IMR-90 (cell line): ENCODE results near the gene RAB27A. TPM values are rescaled to one million over a fixed set of nuclear protein-coding genes. Genes with fewer than 3 reads are reported as not detected.
A peak's percentile ranks its signal among the peaks of the same experiment; 100 is the strongest.

Experiments used
- ATAC-seq: fragments of 200-7000 bp; cut with Tn5 transposase; 2 replicates; pipeline ENCODE4 v1.9.1; 2020; ENCODE audit warnings: low read depth, mild to moderate bottlenecking, moderate library complexity
- BruUV-seq: library from RNA; stranded (reverse); fragments of 400-500 nt; replicated peaks from 2 replicates; lab custom pipeline; 2021; lab: Mats Ljungman, UMichigan
- CTCF ChIA-PET: fragments of 300-600 bp; formaldehyde crosslinking; extraction: SDS; loops from one replicate; lab custom pipeline; 2021; ENCODE audit warnings: antibody characterized with exemption; lab: Yijun Ruan, JAX
- POLR2A ChIA-PET: fragments of 300-600 bp; sonication (Branson Sonifier 250); formaldehyde crosslinking; loops from one replicate; lab custom pipeline; 2022; ENCODE audit warnings: antibody characterized with exemption; ENCODE audit not compliant: unreplicated experiment; lab: Charles Lee
- DNase-seq: peaks from one replicate; pipeline ENCODE4 v3.0.0; 2013
- H2AFZ ChIP-seq: replicated peaks from 2 replicates; pipeline ENCODE3; 2013; ENCODE audit warnings: low read length, mild to moderate bottlenecking; ENCODE audit not compliant: poor library complexity
- H2AK5ac ChIP-seq: 2 replicates; pipeline ENCODE4 v1.6.1; 2013; ENCODE audit warnings: low read depth, low read length, inconsistent platforms
- H2AK9ac ChIP-seq: replicated peaks from 2 replicates; pipeline ENCODE3; 2013; ENCODE audit warnings: mild to moderate bottlenecking, low read depth, low read length, moderate library complexity; ENCODE audit not compliant: poor library complexity
- H2BK120ac ChIP-seq: 2 replicates; pipeline ENCODE4 v1.6.1; 2013; ENCODE audit warnings: low read depth, low read length, inconsistent platforms
- H2BK15ac ChIP-seq: 3 replicates; pipeline ENCODE4 v1.6.1; 2013; ENCODE audit warnings: low read depth, low read length, inconsistent platforms
- H2BK20ac ChIP-seq: 2 replicates; pipeline ENCODE4 v1.6.1; 2013; ENCODE audit warnings: low read depth, mild to moderate bottlenecking, inconsistent platforms, low read length, moderate library complexity
- H2BK5ac ChIP-seq: 2 replicates; pipeline ENCODE4 v1.6.1; 2013; ENCODE audit warnings: mild to moderate bottlenecking, low read depth, low read length, inconsistent platforms; ENCODE audit not compliant: poor library complexity, severe bottlenecking
- H3K14ac ChIP-seq: replicated peaks from 2 replicates; pipeline ENCODE4 v1.6.1; 2013; ENCODE audit warnings: low read depth, low read length, inconsistent platforms
- H3K18ac ChIP-seq: 2 replicates; pipeline ENCODE4 v1.6.1; 2013; ENCODE audit warnings: low read depth, low read length, control low read depth
- H3K23ac ChIP-seq: 2 replicates; pipeline ENCODE4 v1.6.1; 2013; ENCODE audit warnings: low read depth, low read length, inconsistent platforms
- H3K27ac ChIP-seq: 2 replicates; pipeline ENCODE4 v1.5.1; 2013; ENCODE audit warnings: mild to moderate bottlenecking, control low read depth, low read length; ENCODE audit not compliant: insufficient read depth
- H3K27me3 ChIP-seq: 2 replicates; pipeline ENCODE4 v1.6.1; 2013; ENCODE audit warnings: low read length; ENCODE audit not compliant: control insufficient read depth, insufficient read depth
- H3K36me3 ChIP-seq: 2 replicates; pipeline ENCODE4 v1.6.1; 2013; ENCODE audit warnings: low read length, mixed read lengths; ENCODE audit not compliant: control insufficient read depth, insufficient read depth
- H3K4ac ChIP-seq: 2 replicates; pipeline ENCODE4 v1.6.1; 2013; ENCODE audit warnings: low read depth, low read length, inconsistent platforms
- H3K4me1 ChIP-seq: 2 replicates; pipeline ENCODE4 v1.6.1; 2013; ENCODE audit warnings: low read length, mixed read lengths; ENCODE audit not compliant: control insufficient read depth, insufficient read depth
- H3K4me2 ChIP-seq: 2 replicates; pipeline ENCODE4 v1.6.1; 2013; ENCODE audit warnings: low read depth, mild to moderate bottlenecking, control low read depth, low read length, moderate library complexity
- H3K4me3 ChIP-seq: 2 replicates; pipeline ENCODE4 v1.5.1; 2013; ENCODE audit warnings: low read depth, mild to moderate bottlenecking, control low read depth, low read length, moderate library complexity; ENCODE audit not compliant: insufficient read depth
- H3K56ac ChIP-seq: 2 replicates; pipeline ENCODE4 v1.6.1; 2013; ENCODE audit warnings: low read length, inconsistent platforms; ENCODE audit not compliant: insufficient read depth; ENCODE audit errors: extremely low read depth
- H3K79me1 ChIP-seq, 2 experiments: 2 replicates each; pipeline ENCODE4 v1.6.1; 2013; ENCODE audit warnings: low read length in 2 of 2, inconsistent platforms in 1 of 2, low read depth in 1 of 2
- H3K9ac ChIP-seq: 2 replicates; pipeline ENCODE4 v1.6.1; 2013; ENCODE audit warnings: low read depth, low read length, control low read depth
- H3K9me1 ChIP-seq: 2 replicates; pipeline ENCODE4 v1.6.1; 2013; ENCODE audit warnings: low read length, inconsistent platforms; ENCODE audit not compliant: insufficient read depth
- H3K9me3 ChIP-seq: 2 replicates; pipeline ENCODE4 v1.6.1; 2013; ENCODE audit warnings: low read length; ENCODE audit not compliant: control insufficient read depth, insufficient read depth
- H4K20me1 ChIP-seq: 2 replicates; pipeline ENCODE4 v1.6.1; 2013; ENCODE audit warnings: low read length, inconsistent platforms; ENCODE audit not compliant: insufficient read depth
- H4K5ac ChIP-seq: 2 replicates; pipeline ENCODE4 v1.6.1; 2013; ENCODE audit warnings: mild to moderate bottlenecking, low read depth, low read length, control low read depth
- H4K8ac ChIP-seq, 2 experiments: 2 replicates each; pipeline ENCODE4 v1.6.1; 2013; ENCODE audit warnings: low read depth in 2 of 2, low read length in 2 of 2, control low read depth in 1 of 2, inconsistent platforms in 1 of 2
- H4K91ac ChIP-seq: 2 replicates; pipeline ENCODE4 v1.6.1; 2013; ENCODE audit warnings: low read depth, low read length, inconsistent platforms; ENCODE audit not compliant: insufficient read depth
- MAZ ChIP-seq: IDR thresholded peaks from 2 replicates; pipeline ENCODE4 v1.6.1; 2012; ENCODE audit warnings: low read depth, mild to moderate bottlenecking, low read length, improper control_type of control experiment, moderate library complexity, borderline replicate concordance
- MXI1 ChIP-seq: IDR thresholded peaks from 2 replicates; pipeline ENCODE4 v1.6.1; 2012; ENCODE audit warnings: low read depth, mild to moderate bottlenecking, low read length, moderate library complexity, borderline replicate concordance
- NFE2L2 ChIP-seq: fragments of 150-350 bp; IDR thresholded peaks from 2 replicates; pipeline ENCODE4 v1.6.1; 2016; ENCODE audit warnings: low read depth, mild to moderate bottlenecking, low read length
- RCOR1 ChIP-seq: IDR thresholded peaks from 2 replicates; pipeline ENCODE4 v1.6.1; 2012; ENCODE audit warnings: mild to moderate bottlenecking, low read length, improper control_type of control experiment; ENCODE audit not compliant: insufficient replicate concordance
- RFX5 ChIP-seq: IDR thresholded peaks from 2 replicates; pipeline ENCODE4 v1.8.0; 2012; ENCODE audit warnings: low read depth, mild to moderate bottlenecking, low read length, moderate library complexity
- SMC3 ChIP-seq: fragments of 150-350 bp; IDR thresholded peaks from 2 replicates; pipeline ENCODE4 v1.6.1; 2016; ENCODE audit warnings: low read depth, mild to moderate bottlenecking, antibody characterized with exemption, low read length, moderate library complexity
- WGBS, 2 experiments: methylation state at CpG; one replicate each; pipeline versions ENCODE4 v1.1.5 to v1.1.7; 2013; ENCODE audit warnings: missing lambda C conversion rate in 2 of 2; ENCODE audit not compliant: insufficient read length in 1 of 2; ENCODE audit errors: extremely low coverage in 2 of 2; 5-methylcytosine and 5-hydroxymethylcytosine counted together
- dilution Hi-C: fragments of 300-500 bp; cut with HindIII; formaldehyde crosslinking; loops from one replicate; pipeline ENCODE4 v1.14.3; 2018; ENCODE audit warnings: low sequenced_read_pairs; ENCODE audit not compliant: unreplicated experiment
- in situ Hi-C: fragments of 300-500 bp; cut with MboI; formaldehyde crosslinking; loops from 3 replicates; pipeline ENCODE4 v1.14.3; 2019; ENCODE audit warnings: low sequenced_read_pairs, inconsistent platforms, mixed read lengths
- intact Hi-C: fragments of 100-400 bp; cut with micrococcal nuclease; formaldehyde crosslinking; loops from 2 replicates; pipeline ENCODE4 v1.10.0; 2022
- polyA plus RNA-seq, 3 experiments: library from polyadenylated mRNA; depleted of rRNA; stranded (reverse); fragments of >200 nt; gene quantifications; 2 replicates each; pipeline ENCODE4 v1.2.3, GENCODE V29; 2012; ENCODE audit warnings: low replicate concordance in 1 of 3
- total RNA-seq: library from RNA; depleted of rRNA; stranded (reverse); fragments of >200 nt; gene quantifications from 2 replicates; pipeline ENCODE4 v1.2.3, GENCODE V29; 2012
- TF ChIP-seq, protein P1 (sequence below): conservative IDR thresholded peaks from 2 replicates; pipeline ENCODE4 v1.5.1; 2012; ENCODE audit warnings: mild to moderate bottlenecking, low read depth, low read length, improper control_type of control experiment
- TF ChIP-seq, protein P2 (sequence below): fragments of 150-350 bp; IDR thresholded peaks from 2 replicates; pipeline ENCODE4 v1.6.1; 2016; ENCODE audit warnings: low read depth, mild to moderate bottlenecking, low read length, moderate library complexity, borderline replicate concordance

RAB27A gene
- total and polyA plus RNA-seq, 2 of the 4 experiments (the other 2 are of a cell fraction) = 4.8 to 13.7 TPM

DNA sequence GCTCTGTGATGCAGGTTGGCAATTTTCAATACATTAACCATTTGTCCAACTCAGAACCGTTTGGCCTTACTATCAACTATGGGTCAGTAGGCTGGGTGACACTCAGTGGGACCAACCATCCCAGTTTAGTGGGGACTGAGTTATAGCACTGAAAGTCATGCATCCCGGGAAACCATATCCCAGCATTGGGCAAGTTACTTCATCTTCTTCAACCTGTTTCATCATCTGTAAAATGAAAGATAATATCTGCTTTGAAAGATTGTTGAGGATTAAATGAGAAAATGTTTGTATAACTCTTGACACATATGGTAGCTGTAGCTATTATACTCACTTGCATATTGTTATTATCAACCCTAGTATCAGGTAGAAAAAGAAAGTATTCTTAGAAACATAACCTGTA, 11.9 kb downstream of the RAB27A start:
- no CpG with 5 or more reads among the region's 2 CpGs for WGBS, 2 experiments
- CTCF ChIA-PET = interaction anchor here (0.6 kb wide), 1 partner anchor 1349 kb away, joined by 4 read pairs; no protein-coding TSS in a partner anchor
- TF ChIP-seq, protein P1, sequence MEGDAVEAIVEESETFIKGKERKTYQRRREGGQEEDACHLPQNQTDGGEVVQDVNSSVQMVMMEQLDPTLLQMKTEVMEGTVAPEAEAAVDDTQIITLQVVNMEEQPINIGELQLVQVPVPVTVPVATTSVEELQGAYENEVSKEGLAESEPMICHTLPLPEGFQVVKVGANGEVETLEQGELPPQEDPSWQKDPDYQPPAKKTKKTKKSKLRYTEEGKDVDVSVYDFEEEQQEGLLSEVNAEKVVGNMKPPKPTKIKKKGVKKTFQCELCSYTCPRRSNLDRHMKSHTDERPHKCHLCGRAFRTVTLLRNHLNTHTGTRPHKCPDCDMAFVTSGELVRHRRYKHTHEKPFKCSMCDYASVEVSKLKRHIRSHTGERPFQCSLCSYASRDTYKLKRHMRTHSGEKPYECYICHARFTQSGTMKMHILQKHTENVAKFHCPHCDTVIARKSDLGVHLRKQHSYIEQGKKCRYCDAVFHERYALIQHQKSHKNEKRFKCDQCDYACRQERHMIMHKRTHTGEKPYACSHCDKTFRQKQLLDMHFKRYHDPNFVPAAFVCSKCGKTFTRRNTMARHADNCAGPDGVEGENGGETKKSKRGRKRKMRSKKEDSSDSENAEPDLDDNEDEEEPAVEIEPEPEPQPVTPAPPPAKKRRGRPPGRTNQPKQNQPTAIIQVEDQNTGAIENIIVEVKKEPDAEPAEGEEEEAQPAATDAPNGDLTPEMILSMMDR = no peak
- TF ChIP-seq RCOR1 (no peak), NFE2L2 (no peak), RFX5 (no peak), MAZ (no peak), SMC3 (no peak), MXI1 (no peak)
- TF ChIP-seq, protein P2, sequence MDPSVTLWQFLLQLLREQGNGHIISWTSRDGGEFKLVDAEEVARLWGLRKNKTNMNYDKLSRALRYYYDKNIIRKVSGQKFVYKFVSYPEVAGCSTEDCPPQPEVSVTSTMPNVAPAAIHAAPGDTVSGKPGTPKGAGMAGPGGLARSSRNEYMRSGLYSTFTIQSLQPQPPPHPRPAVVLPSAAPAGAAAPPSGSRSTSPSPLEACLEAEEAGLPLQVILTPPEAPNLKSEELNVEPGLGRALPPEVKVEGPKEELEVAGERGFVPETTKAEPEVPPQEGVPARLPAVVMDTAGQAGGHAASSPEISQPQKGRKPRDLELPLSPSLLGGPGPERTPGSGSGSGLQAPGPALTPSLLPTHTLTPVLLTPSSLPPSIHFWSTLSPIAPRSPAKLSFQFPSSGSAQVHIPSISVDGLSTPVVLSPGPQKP = no peak

More for the DNA sequence above, 11.9 kb downstream of the RAB27A start:
- POLR2A ChIA-PET = no interaction called here
- ATAC-seq (no peak), DNase-seq (no peak)
- H3K36me3 ChIP-seq = no peaks in the 10 kb centered on the region
- peak overlapping the region; percentile 87 for H2AK5ac ChIP-seq
- no TSS peak for BruUV-seq
- H3K14ac ChIP-seq = peak overlapping the region; percentile 68; the same call in 1 of the 2 replicates
- H2BK20ac ChIP-seq = no peak overlapping the region; the same call in 1 of the 2 replicates
- no peaks in the 10 kb centered on the region for H3K27me3 ChIP-seq
- dilution Hi-C loops (no loop called here), intact Hi-C loops (no loop called here), in situ Hi-C loops (no loop called here)
- H3K4me1 ChIP-seq = peaks cover 10% of the 10 kb centered on the region
- H2AK9ac ChIP-seq = peak overlapping the region; percentile 52
- no peak overlapping the region for H3K9ac ChIP-seq
- no peak overlapping the region for H4K91ac ChIP-seq
- H3K79me1 ChIP-seq = peaks cover 10 to 36% of the 10 kb centered on the region in 2 experiments
- no peaks in the 10 kb centered on the region for H3K9me3 ChIP-seq
- no peak overlapping the region for H3K18ac ChIP-seq
- no peak overlapping the region for H2BK5ac ChIP-seq
- H3K9me1 ChIP-seq = peaks cover 15% of the 10 kb centered on the region
- H4K20me1 ChIP-seq = peaks cover 13% of the 10 kb centered on the region; the same call in 1 of the 2 replicates
- H4K8ac ChIP-seq = no peak overlapping the region
- no peak overlapping the region; the same call in 1 of the 2 replicates for H2BK120ac ChIP-seq
- H3K4me3 ChIP-seq = no peak overlapping the region
- 0 out of 2 replicates have a peak overlapping the region, but pooled peaks have one; percentile 22 for H3K4ac ChIP-seq
- no peak overlapping the region for H3K56ac ChIP-seq
- no peak overlapping the region for H2AFZ ChIP-seq
- no peak overlapping the region for H3K27ac ChIP-seq
- H3K23ac ChIP-seq = peak overlapping the region; percentile 42; the same call in 1 of the 2 replicates
- H2BK15ac ChIP-seq = peak overlapping the region; percentile 52; the same call in 2 of the 3 replicates
- no peak overlapping the region for H3K4me2 ChIP-seq
- no peak overlapping the region for H4K5ac ChIP-seq
